DND-41 (cell line): ENCODE measurements around the gene ATP9A.
A peak's percentile ranks its signal among the peaks of the same experiment; 100 is the strongest.

ENCODE experiments used
- ATAC-seq: fragments of 200-7000 bp; cut with Tn5 transposase; 3 replicates; pipeline ENCODE4 v1.9.1; 2021; ENCODE audit warnings: low read depth; ENCODE audit not compliant: insufficient read depth
- DNase-seq: peaks from one replicate; pipeline ENCODE4 v3.0.0-alpha.2; 2020
- H2AFZ ChIP-seq: 2 replicates; pipeline ENCODE4 v1.6.0; 2012; ENCODE audit warnings: low read depth, low read length
- H3K27ac ChIP-seq: 2 replicates; pipeline ENCODE4 v1.5.1; 2012; ENCODE audit warnings: low read length, inconsistent platforms
- H3K27me3 ChIP-seq: fragments of 200-600 bp; sonication (generic); 2 replicates; pipeline ENCODE4 v1.6.0; 2012; ENCODE audit warnings: low read length, mild to moderate bottlenecking, inconsistent platforms; ENCODE audit not compliant: insufficient read depth, poor library complexity
- H3K36me3 ChIP-seq: 2 replicates; pipeline ENCODE4 v1.5.1; 2012; ENCODE audit warnings: low read length, inconsistent platforms; ENCODE audit not compliant: insufficient read depth
- H3K4me1 ChIP-seq: 2 replicates; pipeline ENCODE4 v1.5.1; 2012; ENCODE audit warnings: mild to moderate bottlenecking, low read length; ENCODE audit not compliant: insufficient read depth
- H3K4me2 ChIP-seq: 2 replicates; pipeline ENCODE4 v1.6.0; 2012; ENCODE audit warnings: mild to moderate bottlenecking, moderate library complexity, low read length, inconsistent platforms; ENCODE audit not compliant: insufficient read depth
- H3K4me3 ChIP-seq, 2 experiments: fragments of 200-600 bp in 1 of 2; shearing (Covaris generic) in 1 of 2; 2 replicates each; pipeline ENCODE4 v1.5.1; 2012 to 2016; ENCODE audit warnings: inconsistent platforms in 2 of 2, low read length in 2 of 2, mild to moderate bottlenecking in 2 of 2, low read depth in 1 of 2, moderate library complexity in 1 of 2
- H3K79me2 ChIP-seq: 2 replicates; pipeline ENCODE4 v1.6.0; 2012; ENCODE audit warnings: low read length, inconsistent platforms; ENCODE audit not compliant: insufficient read depth
- H3K9ac ChIP-seq: 2 replicates; pipeline ENCODE4 v1.6.0; 2012; ENCODE audit warnings: low read depth, mild to moderate bottlenecking, inconsistent platforms, low read length, moderate library complexity
- H3K9me3 ChIP-seq: 2 replicates; pipeline ENCODE4 v1.5.1; 2012; ENCODE audit warnings: low read length, moderate library complexity, mild to moderate bottlenecking, inconsistent platforms; ENCODE audit not compliant: insufficient read depth, severe bottlenecking
- H4K20me1 ChIP-seq: 2 replicates; pipeline ENCODE4 v1.6.0; 2012; ENCODE audit warnings: low read length; ENCODE audit not compliant: insufficient read depth
- CTCF ChIP-seq: IDR thresholded peaks from 2 replicates; pipeline ENCODE4 v1.5.1; 2012; ENCODE audit warnings: borderline replicate concordance, low read length, moderate library complexity, mild to moderate bottlenecking; ENCODE audit not compliant: poor library complexity, severe bottlenecking; ENCODE audit errors: extremely low read depth
- EZH2 ChIP-seq: IDR thresholded peaks from 3 replicates; pipeline ENCODE4 v1.6.1; 2012; ENCODE audit warnings: borderline replicate concordance, low read depth, mild to moderate bottlenecking, moderate library complexity, low read length, inconsistent platforms; ENCODE audit not compliant: severe bottlenecking

ATP9A gene

GRCh38 chr20:51595058-51595532 is 173.1 kb downstream of the ATP9A start:
- H3K9ac ChIP-seq = no peak overlapping the region
- no peaks in the 10 kb centered on the region for H3K9me3 ChIP-seq
- ATAC-seq = no peak
- H2AFZ ChIP-seq = no peak overlapping the region
- no peaks in the 10 kb centered on the region for H3K4me1 ChIP-seq
- H3K79me2 ChIP-seq = no peaks in the 10 kb centered on the region
- H4K20me1 ChIP-seq = no peaks in the 10 kb centered on the region
- no peak overlapping the region for H3K27ac ChIP-seq
- no peaks in the 10 kb centered on the region for H3K27me3 ChIP-seq
- H3K4me2 ChIP-seq = no peak overlapping the region
- TF ChIP-seq CTCF (peak; percentile 50), EZH2 (no peak)
- peak; percentile 8 for DNase-seq
- H3K4me3 ChIP-seq = no peak overlapping the region
- H3K36me3 ChIP-seq = no peaks in the 10 kb centered on the region

- Histone ChIP-seq H3K4me3 (no peak overlapping the region), H3K36me3 (no peaks in the 10 kb centered on the region), H4K20me1 (no peaks in the 10 kb centered on the region), H3K4me2 (no peak overlapping the region), H3K27me3 (no peaks in the 10 kb centered on the region), H3K9me3 (no peaks in the 10 kb centered on the region), H2AFZ (no peak overlapping the region), H3K9ac (no peak overlapping the region), H3K4me1 (no peaks in the 10 kb centered on the region), H3K79me2 (no peaks in the 10 kb centered on the region), H3K27ac (no peak overlapping the region)
- DNase-seq (no peak), ATAC-seq (no peak)
- TF ChIP-seq CTCF (no peak), EZH2 (no peak)
Measured at GRCh38 chr20:51594236-51595057, 173.7 kb downstream of the ATP9A start.

- Histone ChIP-seq H3K79me2 (no peaks in the 10 kb centered on the region), H4K20me1 (no peaks in the 10 kb centered on the region), H3K4me2 (no peak overlapping the region), H3K9me3 (no peaks in the 10 kb centered on the region), H3K4me1 (no peaks in the 10 kb centered on the region), H3K27ac (no peak overlapping the region), H3K27me3 (no peaks in the 10 kb centered on the region), H3K4me3 (no peak overlapping the region), H2AFZ (no peak overlapping the region), H3K9ac (no peak overlapping the region), H3K36me3 (no peaks in the 10 kb centered on the region)
- ATAC-seq (no peak), DNase-seq (no peak)
- TF ChIP-seq EZH2 (no peak), CTCF (no peak)
Measured at GRCh38 chr20:51593584-51593983, 174.6 kb downstream of the ATP9A start.
